ENCODE measurements around the gene FUT2.
"Not testable (repeated sequence)": the region's sequence is repeated elsewhere in the genome, so short reads cannot be mapped to it uniquely, and the experiment has no call there.

The FUT2 gene

GRCh38 chr19:48674216-48674809 lies 21.5 kb upstream of the FUT2 start:
- TF ChIP-seq JUND (IDR thresholded peaks at IDR 0.05; ENCODE audit: low read depth) = no peak
- DNase-seq (ENCODE audit: low read depth in 1 of 2, low spot score in 1 of 2) = no peak
- in situ Hi-C loops (cut with HindIII; ENCODE audit: low pct_unique_long_range_greater_than_20kb, low sequenced_read_pairs) = no loop called here

- in situ Hi-C loops (cut with HindIII; ENCODE audit: low pct_unique_long_range_greater_than_20kb, low sequenced_read_pairs) = no loop called here
- peak; percentile 82 to 87 for DNase-seq (ENCODE audit: low read depth in 1 of 2, low spot score in 1 of 2)
- no peak for TF ChIP-seq JUND (IDR thresholded peaks at IDR 0.05; ENCODE audit: low read depth)
Measured at GRCh38 chr19:48674921-48675824, 20.6 kb upstream of the FUT2 start.

GRCh38 chr19:48676487-48676886 lies 19.3 kb upstream of the FUT2 start:
- in situ Hi-C loops (cut with HindIII; ENCODE audit: low pct_unique_long_range_greater_than_20kb, low sequenced_read_pairs) = no loop called here
- TF ChIP-seq JUND (IDR thresholded peaks at IDR 0.05; ENCODE audit: low read depth) = no peak
- no peak for DNase-seq (ENCODE audit: low read depth in 1 of 2, low spot score in 1 of 2)

GRCh38 chr19:48676887-48677286 lies 18.9 kb upstream of the FUT2 start:
- in situ Hi-C loops (cut with HindIII; ENCODE audit: low pct_unique_long_range_greater_than_20kb, low sequenced_read_pairs) = no loop called here
- TF ChIP-seq JUND (IDR thresholded peaks at IDR 0.05; ENCODE audit: low read depth) = no peak
- DNase-seq (ENCODE audit: low read depth in 1 of 2, low spot score in 1 of 2) = no peak

- DNase-seq (ENCODE audit: low read depth in 1 of 2, low spot score in 1 of 2) = no peak
- TF ChIP-seq JUND (IDR thresholded peaks at IDR 0.05; ENCODE audit: low read depth) = no peak
- in situ Hi-C loops (cut with HindIII; ENCODE audit: low pct_unique_long_range_greater_than_20kb, low sequenced_read_pairs) = no loop called here
Measured at GRCh38 chr19:48678201-48678600, 17.6 kb upstream of the FUT2 start.

- DNase-seq (ENCODE audit: low read depth in 1 of 2, low spot score in 1 of 2); in situ Hi-C loops (cut with HindIII; ENCODE audit: low pct_unique_long_range_greater_than_20kb, low sequenced_read_pairs): not testable (repeated sequence)
Measured at GRCh38 chr19:48680006-48680405, 15.8 kb upstream of the FUT2 start.

GRCh38 chr19:48680436-48681126 lies 15.2 kb upstream of the FUT2 start:
- in situ Hi-C loops (cut with HindIII; ENCODE audit: low pct_unique_long_range_greater_than_20kb, low sequenced_read_pairs) = no loop called here
- no peak for DNase-seq (ENCODE audit: low read depth in 1 of 2, low spot score in 1 of 2)
- no peak for TF ChIP-seq JUND (IDR thresholded peaks at IDR 0.05; ENCODE audit: low read depth)

GRCh38 chr19:48681127-48681470 lies 14.7 kb upstream of the FUT2 start:
- no peak for DNase-seq (ENCODE audit: low read depth in 1 of 2, low spot score in 1 of 2)
- in situ Hi-C loops (cut with HindIII; ENCODE audit: low pct_unique_long_range_greater_than_20kb, low sequenced_read_pairs) = no loop called here
- TF ChIP-seq JUND (IDR thresholded peaks at IDR 0.05; ENCODE audit: low read depth) = no peak

- TF ChIP-seq JUND (IDR thresholded peaks at IDR 0.05; ENCODE audit: low read depth) = no peak
- in situ Hi-C loops (cut with HindIII; ENCODE audit: low pct_unique_long_range_greater_than_20kb, low sequenced_read_pairs) = no loop called here
- DNase-seq (ENCODE audit: low read depth in 1 of 2, low spot score in 1 of 2) = no peak
Measured at GRCh38 chr19:48683349-48683748, 12.4 kb upstream of the FUT2 start.

GRCh38 chr19:48685583-48685982 lies 10.2 kb upstream of the FUT2 start:
- no peak for DNase-seq (ENCODE audit: low read depth in 1 of 2, low spot score in 1 of 2)
- in situ Hi-C loops (cut with HindIII; ENCODE audit: low pct_unique_long_range_greater_than_20kb, low sequenced_read_pairs) = no loop called here
- no peak for TF ChIP-seq JUND (IDR thresholded peaks at IDR 0.05; ENCODE audit: low read depth)

- no peak for DNase-seq (ENCODE audit: low read depth in 1 of 2, low spot score in 1 of 2)
- in situ Hi-C loops (cut with HindIII; ENCODE audit: low pct_unique_long_range_greater_than_20kb, low sequenced_read_pairs) = no loop called here
- no peak for TF ChIP-seq JUND (IDR thresholded peaks at IDR 0.05; ENCODE audit: low read depth)
Measured at GRCh38 chr19:48686088-48686487, 9.7 kb upstream of the FUT2 start.

- in situ Hi-C loops (cut with HindIII; ENCODE audit: low pct_unique_long_range_greater_than_20kb, low sequenced_read_pairs); DNase-seq (ENCODE audit: low read depth in 1 of 2, low spot score in 1 of 2): not testable (repeated sequence)
Measured at GRCh38 chr19:48686637-48687036, 9.1 kb upstream of the FUT2 start.

- DNase-seq (ENCODE audit: low read depth in 1 of 2, low spot score in 1 of 2) = no peak
- in situ Hi-C loops (cut with HindIII; ENCODE audit: low pct_unique_long_range_greater_than_20kb, low sequenced_read_pairs) = no loop called here
- no peak for TF ChIP-seq JUND (IDR thresholded peaks at IDR 0.05; ENCODE audit: low read depth)
Measured at GRCh38 chr19:48687776-48688175, 8.0 kb upstream of the FUT2 start.
